Measurements from ENCODE around the gene SEC14L1.

Gene SEC14L1

DNA sequence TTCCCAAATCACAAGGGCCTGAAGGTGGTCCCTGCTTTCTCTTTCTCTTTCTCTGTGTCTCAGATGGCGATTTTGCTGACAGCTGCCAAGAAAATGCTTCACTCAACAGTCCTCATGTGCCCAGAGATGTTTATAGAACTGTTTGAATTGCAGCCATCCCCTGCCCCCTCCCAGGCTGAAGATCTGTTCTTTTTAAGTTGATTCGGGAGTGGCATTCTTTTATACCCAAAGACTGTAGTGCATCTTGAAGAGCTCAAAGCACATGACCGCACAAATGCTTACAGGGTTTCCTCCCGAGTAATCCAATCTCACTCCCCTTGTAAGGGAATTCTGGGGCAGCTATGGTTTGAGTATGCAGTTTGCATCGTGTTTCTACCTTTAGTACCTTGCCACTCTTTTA, 75.7 kb downstream of the SEC14L1 start:
- no peak for DNase-seq

DNA sequence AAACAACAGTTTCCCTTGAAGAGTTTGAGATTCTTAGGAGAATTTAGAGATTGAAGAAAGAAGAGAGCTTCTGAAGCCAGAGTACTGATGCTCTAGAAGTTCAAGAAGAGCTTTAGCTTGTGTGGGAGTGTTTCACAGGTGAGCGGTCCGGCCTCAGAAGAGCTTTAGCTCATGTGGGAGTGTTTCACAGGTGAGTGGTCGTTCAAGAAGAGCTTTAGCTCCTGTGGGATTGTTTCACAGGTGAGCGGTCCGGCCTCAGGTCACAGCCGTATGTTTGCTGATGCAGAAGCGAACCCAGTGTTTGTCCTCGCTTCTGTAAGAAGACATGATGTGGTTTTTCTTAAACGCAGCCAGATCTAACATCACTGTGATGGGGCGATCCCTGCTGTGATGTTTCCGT, 76.4 kb downstream of the SEC14L1 start:
- no peak for DNase-seq

DNA sequence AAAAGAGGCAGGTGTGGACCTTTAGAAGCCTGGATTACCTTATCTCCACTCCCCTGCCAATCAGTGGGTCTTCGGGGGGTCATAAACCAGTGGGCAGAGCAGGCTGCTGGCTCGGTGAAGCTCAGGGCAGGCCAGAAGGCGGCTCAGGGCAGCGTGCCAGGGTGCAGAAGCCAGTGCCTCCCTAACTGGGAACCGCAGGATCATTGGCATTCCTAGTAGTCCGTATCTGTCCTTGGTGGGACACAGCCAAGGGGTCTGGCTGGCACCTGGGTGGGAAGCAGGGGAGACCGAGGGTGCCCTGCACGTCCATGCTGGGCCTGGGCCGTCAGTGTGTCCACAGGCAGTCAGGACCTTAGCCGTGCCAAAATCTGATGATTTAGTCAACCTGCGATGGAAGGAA, 76.8 kb downstream of the SEC14L1 start:
- DNase-seq = no peak

DNA sequence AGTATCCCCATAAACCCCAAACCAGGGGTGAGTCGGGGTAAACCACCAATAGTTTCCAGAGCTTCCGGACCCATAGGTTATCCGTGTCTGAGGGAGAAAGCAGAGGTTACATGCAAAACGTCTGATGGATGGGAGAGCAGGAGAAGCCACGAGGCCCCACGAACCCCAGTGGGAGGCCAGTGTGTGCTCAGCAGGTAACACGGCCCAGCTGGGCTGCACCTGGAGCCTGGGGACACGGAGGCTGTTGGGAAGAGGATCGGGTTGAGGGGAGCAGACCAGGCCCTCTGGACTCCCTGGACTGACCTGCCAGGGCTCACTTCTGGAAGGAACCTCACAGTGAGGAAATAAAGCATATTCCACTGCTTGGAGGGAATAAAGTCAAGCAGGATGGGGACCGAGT, 78.1 kb downstream of the SEC14L1 start:
- no peak for DNase-seq

GRCh38 chr17:77222356-77222755, 81.6 kb downstream of the SEC14L1 start:
- no peak for DNase-seq

- no peak for DNase-seq
Observed at GRCh38 chr17:77223642-77224420, 83.1 kb downstream of the SEC14L1 start.

- DNase-seq = no peak
Observed at GRCh38 chr17:77225265-77225664, 84.5 kb downstream of the SEC14L1 start.

- no peak for DNase-seq
Observed at GRCh38 chr17:77227461-77228240, 86.9 kb downstream of the SEC14L1 start.

- DNase-seq = no peak
Observed at GRCh38 chr17:77228241-77228752, 87.5 kb downstream of the SEC14L1 start.

DNA sequence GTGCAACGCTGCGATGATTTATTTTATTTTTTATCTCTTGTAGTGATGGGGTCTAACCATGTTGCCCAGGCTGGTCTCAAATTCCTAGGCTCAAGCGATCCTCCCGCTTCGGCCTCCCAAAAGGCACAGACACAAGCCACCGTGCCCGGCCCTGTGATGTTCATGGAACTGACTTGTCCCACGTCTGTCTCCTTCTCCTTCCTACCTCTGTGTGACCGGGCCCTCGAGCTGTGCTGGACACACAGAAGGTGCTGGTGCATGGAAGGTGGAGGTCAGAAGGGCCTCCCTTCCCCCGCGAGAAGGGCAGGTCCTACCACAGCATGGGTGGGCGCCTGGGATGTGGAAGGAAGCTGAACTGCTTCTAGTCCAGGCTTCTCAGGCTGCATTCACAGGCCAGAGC, 88.0 kb downstream of the SEC14L1 start:
- no peak for DNase-seq

GRCh38 chr17:77229786-77230435, 89.1 kb downstream of the SEC14L1 start:
- no peak for DNase-seq

GRCh38 chr17:77230436-77230830, 89.7 kb downstream of the SEC14L1 start:
- DNase-seq = no peak

GRCh38 chr17:77231076-77231871, 90.5 kb downstream of the SEC14L1 start:
- DNase-seq = no peak

GRCh38 chr17:77233127-77233526, 92.4 kb downstream of the SEC14L1 start:
- DNase-seq = no peak

- DNase-seq = no peak
Observed at GRCh38 chr17:77233635-77234334, 93.0 kb downstream of the SEC14L1 start.

DNA sequence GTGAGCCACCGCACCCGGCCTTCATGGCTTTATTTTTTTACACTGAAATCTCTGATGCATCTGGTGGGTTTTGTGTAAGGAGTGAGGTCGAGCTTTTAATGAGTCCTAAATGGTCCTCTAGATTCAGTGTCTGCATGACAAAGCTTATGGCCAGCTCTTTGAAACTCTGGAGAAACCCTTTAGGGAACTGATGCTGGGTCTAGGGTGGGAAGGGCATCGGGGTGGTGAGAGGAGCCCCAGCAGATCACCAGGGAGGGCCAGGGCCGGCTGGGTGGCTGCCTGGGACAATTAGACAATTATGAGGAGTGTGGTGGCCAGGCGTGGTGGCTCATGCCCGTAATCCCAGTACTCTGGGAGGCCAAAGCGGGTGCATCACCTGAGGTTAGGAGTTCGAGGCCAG, 93.9 kb downstream of the SEC14L1 start:
- DNase-seq = no peak

- no peak for DNase-seq
Observed at GRCh38 chr17:77235370-77235941, 94.7 kb downstream of the SEC14L1 start.

GRCh38 chr17:77237232-77238008, 96.7 kb downstream of the SEC14L1 start:
- DNase-seq = no peak

- DNase-seq = no peak
Observed at GRCh38 chr17:77240976-77241375, 100.2 kb downstream of the SEC14L1 start.

DNA sequence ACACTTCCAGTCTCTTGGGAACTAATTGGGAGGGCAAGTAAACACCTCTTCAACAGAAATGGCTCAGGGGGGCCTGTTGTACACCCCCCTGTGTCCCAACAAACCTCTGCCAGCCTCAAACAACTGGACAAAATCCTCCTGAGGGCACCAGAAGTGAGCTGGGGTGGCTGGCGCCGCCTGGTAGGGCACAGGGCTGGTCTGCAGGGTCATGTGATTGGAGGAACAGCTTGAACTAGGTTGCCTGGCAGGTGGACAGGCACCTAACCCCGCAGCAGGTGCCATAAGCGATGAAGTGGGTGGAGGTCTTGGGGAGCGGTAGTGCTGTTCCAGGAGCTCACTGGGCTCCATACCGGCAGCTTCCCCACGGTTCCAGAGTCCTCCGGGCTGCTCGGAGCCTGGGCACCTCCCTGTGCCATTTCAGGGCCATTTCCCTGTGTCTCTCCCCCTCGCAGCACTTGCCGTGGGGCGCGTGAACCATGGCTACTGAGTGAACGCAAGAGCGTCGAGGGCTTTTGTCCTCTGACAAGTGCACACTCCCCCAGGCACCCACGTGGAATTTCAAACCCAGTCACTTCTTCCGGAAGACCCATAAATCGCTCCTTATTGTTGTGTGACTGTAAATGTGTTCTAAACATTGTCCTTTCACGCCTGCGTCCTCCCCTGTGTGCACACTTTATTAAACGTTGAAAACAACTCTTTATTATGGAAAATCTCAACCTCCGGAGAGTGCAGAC, 101.5 kb downstream of the SEC14L1 start:
- no peak for DNase-seq

Measured in activated naive CD4-positive, alpha-beta T cell (primary cell).